ENCODE data around the gene BCAS2. TPM values are rescaled to one million over a fixed set of nuclear protein-coding genes. Genes with fewer than 3 reads are reported as not detected.

The BCAS2 gene
- 43.2 and 45.1 TPM in 2 replicates for total RNA-seq

DNA sequence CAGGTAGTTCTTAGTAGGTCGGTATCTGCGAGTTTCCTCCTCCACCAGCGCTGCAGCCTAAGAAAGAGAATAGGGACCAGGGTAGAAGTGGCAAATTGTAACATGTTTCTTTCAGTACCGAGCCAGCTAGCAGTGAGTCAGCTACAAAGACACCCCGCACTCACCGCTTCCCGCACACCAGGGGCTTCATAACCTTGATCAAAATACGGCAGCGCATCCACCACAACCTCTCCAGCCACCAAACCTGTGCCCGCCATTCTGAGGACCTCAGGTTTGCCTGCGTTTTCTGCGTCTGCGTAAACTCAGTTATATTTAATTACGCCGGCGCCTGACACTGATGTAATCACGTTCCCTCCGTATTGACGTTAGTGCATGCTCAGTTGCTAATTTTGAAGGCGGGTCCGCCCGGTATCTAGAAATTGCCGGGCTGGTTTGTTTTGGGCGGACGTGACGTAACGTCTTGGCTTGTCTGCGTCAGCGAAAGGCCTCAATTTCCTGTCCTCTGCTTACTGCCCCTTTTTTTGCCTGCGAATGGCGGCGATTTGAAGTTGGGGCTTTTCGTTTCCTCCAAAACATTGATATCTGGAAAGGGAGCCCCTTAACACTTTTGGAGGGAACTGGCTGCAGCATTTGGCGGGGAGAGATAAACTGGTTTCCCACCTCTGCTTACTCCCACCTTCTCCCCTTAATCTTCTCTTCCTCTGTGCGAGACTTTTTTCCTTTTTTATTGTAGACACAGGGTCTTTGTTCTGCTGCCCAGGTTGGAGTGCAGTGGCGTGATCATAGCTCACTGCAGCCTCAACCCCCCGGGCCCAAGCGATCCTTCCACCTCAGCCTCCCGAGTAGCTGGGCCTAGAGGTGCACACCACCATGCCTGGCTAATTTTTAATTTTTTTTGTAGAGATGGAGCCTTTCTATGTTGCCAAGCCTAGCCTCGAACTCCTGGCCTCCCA, at the start of gene BCAS2:
Gene BCAS2 (minus strand): TSS at position 281 of the 953 bp plus-strand sequence. CDS start 24 bp downstream, at position 257.

Other genes starting within 250 kb of the BCAS2 start
- 29.5 and 40.7 TPM in 2 replicates for gene TRIM33, start 70.4 kb downstream of the BCAS2 start, total RNA-seq
- gene DENND2C, start 88.4 kb upstream of the BCAS2 start, total RNA-seq = 0.44 and 1.7 TPM in 2 replicates
- not detected in 2 replicates for gene AMPD1, start 113.9 kb upstream of the BCAS2 start, total RNA-seq
- gene NRAS, start 135.2 kb upstream of the BCAS2 start, total RNA-seq = 58.9 and 125 TPM in 2 replicates
- gene CSDE1, start 176.4 kb upstream of the BCAS2 start, total RNA-seq = 442 and 685 TPM in 2 replicates
- gene SIKE1, start 199.1 kb upstream of the BCAS2 start, total RNA-seq = 29.1 and 35.1 TPM in 2 replicates

Measured in placental pericyte (primary cell).